Osteoblast (primary cell): ENCODE data around the gene NDRG3. TPM values are rescaled to one million over a fixed set of nuclear protein-coding genes. Genes with fewer than 3 reads are reported as not detected.

Source experiments
- DNase-seq: peaks from one replicate; pipeline ENCODE4 v3.0.0; 2011; ENCODE audit warnings: low spot score, mixed read lengths; ENCODE audit not compliant: insufficient read length; ENCODE audit errors: missing footprints
- H2AFZ ChIP-seq: 2 replicates; pipeline ENCODE4 v1.6.0; 2011; ENCODE audit warnings: mild to moderate bottlenecking, low read length
- H3K27ac ChIP-seq: 2 replicates; pipeline ENCODE4 v1.5.1; 2011; ENCODE audit warnings: mild to moderate bottlenecking, low read depth, low read length, moderate library complexity
- H3K27me3 ChIP-seq: 2 replicates; pipeline ENCODE4 v1.6.0; 2012; ENCODE audit warnings: mild to moderate bottlenecking, control low read depth, inconsistent platforms, low read length, moderate library complexity; ENCODE audit not compliant: insufficient read depth
- H3K36me3 ChIP-seq: 2 replicates; pipeline ENCODE4 v1.5.1; 2011; ENCODE audit warnings: mild to moderate bottlenecking, low read length, control low read depth, moderate library complexity; ENCODE audit not compliant: insufficient read depth
- H3K4me1 ChIP-seq: 2 replicates; pipeline ENCODE4 v1.5.1; 2011; ENCODE audit warnings: mild to moderate bottlenecking, low read length, control low read depth, moderate library complexity; ENCODE audit not compliant: insufficient read depth
- H3K4me2 ChIP-seq: 2 replicates; pipeline ENCODE4 v1.6.0; 2011; ENCODE audit warnings: mild to moderate bottlenecking, low read length; ENCODE audit not compliant: insufficient read depth
- H3K4me3 ChIP-seq: fragments of 200-600 bp; sonication (generic); 3 replicates; pipeline ENCODE4 v1.5.1; 2012; ENCODE audit warnings: mild to moderate bottlenecking, low read length, inconsistent platforms; ENCODE audit not compliant: insufficient read depth
- H3K79me2 ChIP-seq: 2 replicates; pipeline ENCODE4 v1.6.0; 2012; ENCODE audit warnings: mild to moderate bottlenecking, low read length, control low read depth, inconsistent platforms; ENCODE audit not compliant: insufficient read depth
- H3K9me3 ChIP-seq: 2 replicates; pipeline ENCODE4 v1.5.1; 2011; ENCODE audit warnings: low read depth, low read length, control low read depth
- H4K20me1 ChIP-seq: 2 replicates; pipeline ENCODE4 v1.6.0; 2012; ENCODE audit warnings: mild to moderate bottlenecking, low read length, control low read depth; ENCODE audit not compliant: insufficient read depth
- total RNA-seq: library from RNA; depleted of rRNA; stranded (reverse); fragments of >200 nt; gene quantifications from 2 replicates; pipeline ENCODE4 v1.2.3, GENCODE V29; 2012
- TF ChIP-seq, protein P1 (sequence below): IDR thresholded peaks from 2 replicates; pipeline ENCODE4 v1.5.1; 2011; ENCODE audit warnings: mild to moderate bottlenecking, low read depth, low read length, moderate library complexity; ENCODE audit errors: extremely low read depth

NDRG3 gene
- total RNA-seq, 1 donor, result 26.4 TPM

DNA sequence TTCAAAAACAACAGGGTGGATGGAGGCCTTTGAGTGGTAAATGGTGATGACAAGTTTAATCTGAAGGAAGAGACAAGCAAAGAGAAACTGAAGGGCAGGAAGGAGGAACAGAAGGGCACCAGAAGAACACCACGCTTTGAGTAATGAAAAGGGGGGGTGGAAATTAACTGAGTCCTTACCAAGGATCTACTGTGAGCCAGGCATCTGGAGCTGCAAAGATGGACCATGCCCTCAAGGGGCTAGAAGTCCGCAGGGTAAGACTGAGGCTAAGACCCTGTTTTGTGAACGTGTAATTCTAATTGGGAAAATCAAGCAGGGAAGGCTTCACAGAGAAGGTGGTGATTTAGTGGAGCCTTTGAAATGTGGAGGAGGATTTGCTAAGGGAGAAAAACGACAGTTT lies 1.6 kb downstream of the NDRG3 start:
- H4K20me1 ChIP-seq, result peaks cover 3% of the 10 kb centered on the region
- H3K27me3 ChIP-seq, result no peaks in the 10 kb centered on the region
- TF ChIP-seq, protein P1, sequence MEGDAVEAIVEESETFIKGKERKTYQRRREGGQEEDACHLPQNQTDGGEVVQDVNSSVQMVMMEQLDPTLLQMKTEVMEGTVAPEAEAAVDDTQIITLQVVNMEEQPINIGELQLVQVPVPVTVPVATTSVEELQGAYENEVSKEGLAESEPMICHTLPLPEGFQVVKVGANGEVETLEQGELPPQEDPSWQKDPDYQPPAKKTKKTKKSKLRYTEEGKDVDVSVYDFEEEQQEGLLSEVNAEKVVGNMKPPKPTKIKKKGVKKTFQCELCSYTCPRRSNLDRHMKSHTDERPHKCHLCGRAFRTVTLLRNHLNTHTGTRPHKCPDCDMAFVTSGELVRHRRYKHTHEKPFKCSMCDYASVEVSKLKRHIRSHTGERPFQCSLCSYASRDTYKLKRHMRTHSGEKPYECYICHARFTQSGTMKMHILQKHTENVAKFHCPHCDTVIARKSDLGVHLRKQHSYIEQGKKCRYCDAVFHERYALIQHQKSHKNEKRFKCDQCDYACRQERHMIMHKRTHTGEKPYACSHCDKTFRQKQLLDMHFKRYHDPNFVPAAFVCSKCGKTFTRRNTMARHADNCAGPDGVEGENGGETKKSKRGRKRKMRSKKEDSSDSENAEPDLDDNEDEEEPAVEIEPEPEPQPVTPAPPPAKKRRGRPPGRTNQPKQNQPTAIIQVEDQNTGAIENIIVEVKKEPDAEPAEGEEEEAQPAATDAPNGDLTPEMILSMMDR, result no peak
- H3K4me2 ChIP-seq, result peak overlapping the region; percentile 86
- no peak overlapping the region for H3K4me3 ChIP-seq
- peaks cover 15% of the 10 kb centered on the region for H3K79me2 ChIP-seq
- no peak overlapping the region for H2AFZ ChIP-seq
- H3K36me3 ChIP-seq, result no peaks in the 10 kb centered on the region
- H3K9me3 ChIP-seq, result no peaks in the 10 kb centered on the region
- peaks cover 14% of the 10 kb centered on the region for H3K4me1 ChIP-seq
- no peak overlapping the region for H3K27ac ChIP-seq
- peak; percentile 72 for DNase-seq

DNA sequence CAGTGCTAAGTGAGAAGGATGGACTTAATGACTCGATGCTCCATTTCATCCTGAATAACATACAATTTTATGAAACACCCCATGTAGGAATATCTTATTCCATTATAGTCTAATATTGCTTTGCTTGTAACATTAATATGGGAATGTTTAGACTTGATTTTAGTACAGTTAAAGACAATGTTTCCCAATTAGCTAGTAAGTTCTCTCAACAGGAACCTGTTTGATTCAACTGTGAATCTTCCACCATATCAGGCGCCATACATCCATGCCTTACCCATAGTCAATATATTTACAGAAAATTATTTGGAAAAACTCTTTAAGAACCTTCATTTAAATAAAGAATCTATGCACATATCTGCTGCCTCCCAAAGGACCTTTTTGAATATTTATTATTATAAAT lies 3.3 kb downstream of the NDRG3 start:
- Histone ChIP-seq H3K4me1 (peaks cover 14% of the 10 kb centered on the region), H3K4me3 (no peak overlapping the region), H3K27me3 (no peaks in the 10 kb centered on the region), H3K4me2 (no peak overlapping the region), H3K9me3 (no peaks in the 10 kb centered on the region), H4K20me1 (peaks cover 3% of the 10 kb centered on the region), H2AFZ (no peak overlapping the region), H3K36me3 (no peaks in the 10 kb centered on the region), H3K79me2 (peaks cover 15% of the 10 kb centered on the region), H3K27ac (no peak overlapping the region)
- peak; percentile 50 for DNase-seq
- TF ChIP-seq, protein P1, result no peak

DNA sequence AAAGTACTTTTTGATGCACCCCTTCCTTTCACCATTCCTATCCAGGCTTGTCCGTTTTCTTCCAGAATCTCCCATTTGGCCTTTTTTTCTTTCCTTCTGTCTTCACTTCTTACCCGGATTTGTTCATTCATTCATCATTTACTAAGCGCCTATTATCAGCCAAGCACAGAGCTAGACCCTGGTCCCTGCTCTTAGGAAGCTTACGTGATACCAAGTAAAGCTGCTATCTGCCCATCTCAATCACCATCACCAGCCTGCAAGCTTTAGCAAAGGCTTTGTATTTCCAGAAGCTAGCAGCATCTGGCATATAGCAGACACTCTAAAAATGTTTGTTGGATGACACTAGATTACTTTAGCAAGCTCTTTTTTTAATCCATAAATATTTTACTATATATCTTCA lies 4.8 kb downstream of the NDRG3 start:
- TF ChIP-seq, protein P1, result no peak
- DNase-seq, result no peak
- Histone ChIP-seq H3K4me1 (peaks cover 11% of the 10 kb centered on the region), H3K9me3 (no peaks in the 10 kb centered on the region), H3K4me2 (no peak overlapping the region), H3K27me3 (no peaks in the 10 kb centered on the region), H3K4me3 (no peak overlapping the region), H3K36me3 (no peaks in the 10 kb centered on the region), H3K27ac (no peak overlapping the region), H2AFZ (no peak overlapping the region), H4K20me1 (peaks cover 8% of the 10 kb centered on the region), H3K79me2 (peaks cover 15% of the 10 kb centered on the region)

DNA sequence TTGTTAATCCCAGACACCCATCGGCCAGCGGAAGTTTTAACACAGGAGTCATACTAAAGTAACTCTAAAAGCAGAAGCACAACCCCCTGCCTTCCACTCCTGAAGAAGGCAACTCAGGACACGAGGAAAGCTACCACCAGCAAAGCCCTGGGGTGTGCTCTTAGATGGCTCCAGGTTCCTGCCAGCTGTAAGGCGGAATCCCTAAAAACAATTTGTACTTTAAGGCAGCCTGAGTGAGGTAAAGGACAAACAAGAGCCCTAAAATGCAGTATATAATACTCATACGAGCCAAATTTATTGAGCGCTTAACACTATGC lies 8.7 kb downstream of the NDRG3 start:
- Histone ChIP-seq H3K4me2 (no peak overlapping the region), H3K4me1 (no peaks in the 10 kb centered on the region), H3K79me2 (peaks cover 12% of the 10 kb centered on the region), H4K20me1 (peaks cover 11% of the 10 kb centered on the region), H3K27ac (no peak overlapping the region), H3K27me3 (no peaks in the 10 kb centered on the region), H3K36me3 (no peaks in the 10 kb centered on the region), H3K9me3 (no peaks in the 10 kb centered on the region), H3K4me3 (no peak overlapping the region), H2AFZ (no peak overlapping the region)
- TF ChIP-seq, protein P1, result no peak
- no peak for DNase-seq
